ENCODE measurements around the gene APOLD1. TPM values are rescaled to one million over a fixed set of nuclear protein-coding genes. Genes with fewer than 3 reads are reported as not detected.

The APOLD1 gene
- total and polyA plus RNA-seq, 2 of the 8 experiments (the other 6 are each of a cell fraction or from before 2014, with no cell fraction given): 0.12 to 0.71 TPM

- Histone ChIP-seq H2BK5ac (ENCODE audit: low read depth, low read length) (no peak overlapping the region), H2BK120ac (replicated peaks; ENCODE audit: low read depth, low read length) (no peak overlapping the region), H4K20me1 (replicated peaks in 1 of 2; ENCODE audit: control insufficient read depth in 1 of 2, insufficient read depth in 2 of 2, low read length in 2 of 2) (no peaks in the 10 kb centered on the region), H3K23ac (ENCODE audit: insufficient read length) (no peak overlapping the region), H2BK20ac (ENCODE audit: low read length) (no peak overlapping the region), H2BK15ac (ENCODE audit: low read length) (no peak overlapping the region), H3K4me3 (ENCODE audit: extremely low read depth in 1 of 4, insufficient read depth in 2 of 4, low read depth in 3 of 4, low read length in 4 of 4) (no peak overlapping the region), H3K4me2 (ENCODE audit: insufficient read depth in 1 of 2, low read depth in 2 of 2, low read length in 2 of 2) (no peak overlapping the region), H3K4me1 (replicated peaks in 1 of 4; ENCODE audit: control insufficient read depth in 3 of 4, insufficient read depth in 4 of 4, low read length in 3 of 4) (no peaks in the 10 kb centered on the region), H4K5ac (ENCODE audit: insufficient read length, low read depth, low read length) (no peak overlapping the region), H4K8ac (ENCODE audit: extremely low read depth, insufficient read depth, low read length) (no peak overlapping the region), H2AK5ac (ENCODE audit: low read depth, low read length) (no peak overlapping the region), H4K91ac (replicated peaks; ENCODE audit: insufficient read length, low read length) (no peak overlapping the region), H3K56ac (replicated peaks; ENCODE audit: insufficient read length, low read depth, low read length) (no peak overlapping the region), H3K4ac (replicated peaks; ENCODE audit: insufficient read length, low read depth, low read length) (no peak overlapping the region), H3K27ac (ENCODE audit: low read depth, low read length) (no peak overlapping the region), H3K23me2 (ENCODE audit: low read depth, low read length) (no peaks in the 10 kb centered on the region), H2BK12ac (ENCODE audit: low read depth, low read length) (no peak overlapping the region), H3K27me3 (replicated peaks in 1 of 4; ENCODE audit: control insufficient read depth in 3 of 4, extremely low read depth in 1 of 4, insufficient read depth in 3 of 4, low read length in 3 of 4) (no peaks in the 10 kb centered on the region), H2AFZ (ENCODE audit: low read length) (no peak overlapping the region), H3K14ac (ENCODE audit: insufficient read length) (no peak overlapping the region), H3K9ac (replicated peaks in 1 of 4; ENCODE audit: extremely low read depth in 1 of 4, low read depth in 3 of 4, low read length in 3 of 4) (no peak overlapping the region), H3K18ac (ENCODE audit: extremely low read depth, low read length) (no peak overlapping the region), H3K36me3 (ENCODE audit: control insufficient read depth in 2 of 4, insufficient read depth in 4 of 4, low read length in 3 of 4) (no peaks in the 10 kb centered on the region), H3K79me2 (ENCODE audit: control insufficient read depth in 1 of 2, insufficient read depth in 2 of 2, low read length in 2 of 2) (no peaks in the 10 kb centered on the region), H3K79me1 (ENCODE audit: low read depth, low read length) (no peaks in the 10 kb centered on the region), H3K9me3 (ENCODE audit: insufficient read depth in 2 of 2, low read depth in 1 of 2, low read length in 1 of 2) (no peaks in the 10 kb centered on the region)
- CTCF ChIA-PET (ENCODE audit: partially characterized antibody): no interaction called here
- DNase-seq (ENCODE audit: low read depth in 1 of 2, low spot score in 2 of 2) (no peak), FAIRE-seq (no peak)
- 85% methylated on average over 6 of the region's 6 CpGs; no CpG with 5 or more reads in 1 of the 2 experiments for WGBS, 2 experiments (ENCODE audit: extremely low coverage in 1 of 2, insufficient coverage in 1 of 2, insufficient read length in 1 of 2, insufficient replicate concordance in 2 of 2, low coverage in 1 of 2, low lambda C conversion rate in 2 of 2, missing lambda C conversion rate in 1 of 2)
- POLR2A ChIA-PET (ENCODE audit: partially characterized antibody): no interaction called here
- TF ChIP-seq GABPA (IDR thresholded peaks at IDR 0.05; ENCODE audit: borderline replicate concordance, insufficient read depth, low read length) (no peak), CEBPB (IDR thresholded peaks at IDR 0.05; ENCODE audit: low read depth, low read length) (no peak), SIRT6 (IDR thresholded peaks at IDR 0.05; ENCODE audit: low read length) (no peak), ASH2L (IDR thresholded peaks at IDR 0.05; ENCODE audit: low read length) (no peak), SUZ12 (IDR thresholded peaks at IDR 0.05; ENCODE audit: low read length) (no peak), CREB1 (IDR thresholded peaks at IDR 0.05) (no peak), NANOG (IDR thresholded peaks at IDR 0.05; ENCODE audit: insufficient read depth, low read depth, low read length, poor library complexity, severe bottlenecking) (no peak), CTBP2 (IDR thresholded peaks at IDR 0.05; ENCODE audit: borderline replicate concordance, insufficient read depth, insufficient read length, low read length) (no peak), USF2 (IDR thresholded peaks at IDR 0.05; ENCODE audit: low read length) (no peak), TEAD4 (IDR thresholded peaks at IDR 0.05; ENCODE audit: low read depth, low read length) (no peak)
These were observed 15.2 kb upstream of the APOLD1 start for GRCh38 chr12:12770262-12770661.

Measured in H1 (cell line).